Measurements from ENCODE around the gene ENPP1.

DNA sequence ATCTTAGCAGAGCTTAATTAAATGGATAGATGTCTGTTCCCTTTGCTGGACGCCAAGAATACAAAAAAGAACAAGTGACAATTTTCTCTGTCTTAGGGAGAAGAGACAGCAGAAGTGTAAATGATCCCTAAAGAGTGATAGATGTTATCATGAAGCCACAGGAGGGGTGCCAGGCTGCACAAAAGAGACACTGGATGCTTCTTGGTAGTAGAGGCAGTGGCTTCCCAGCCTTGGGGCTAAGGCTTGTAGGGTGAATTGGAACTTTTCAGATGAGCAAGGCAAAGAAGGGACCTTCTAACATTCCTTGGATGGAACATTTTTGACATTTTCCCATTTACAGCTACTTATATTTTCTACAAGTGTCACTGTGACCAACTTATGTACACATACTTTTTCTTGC lies 85.4 kb downstream of the ENPP1 start:
- TF ChIP-seq, protein P1, sequence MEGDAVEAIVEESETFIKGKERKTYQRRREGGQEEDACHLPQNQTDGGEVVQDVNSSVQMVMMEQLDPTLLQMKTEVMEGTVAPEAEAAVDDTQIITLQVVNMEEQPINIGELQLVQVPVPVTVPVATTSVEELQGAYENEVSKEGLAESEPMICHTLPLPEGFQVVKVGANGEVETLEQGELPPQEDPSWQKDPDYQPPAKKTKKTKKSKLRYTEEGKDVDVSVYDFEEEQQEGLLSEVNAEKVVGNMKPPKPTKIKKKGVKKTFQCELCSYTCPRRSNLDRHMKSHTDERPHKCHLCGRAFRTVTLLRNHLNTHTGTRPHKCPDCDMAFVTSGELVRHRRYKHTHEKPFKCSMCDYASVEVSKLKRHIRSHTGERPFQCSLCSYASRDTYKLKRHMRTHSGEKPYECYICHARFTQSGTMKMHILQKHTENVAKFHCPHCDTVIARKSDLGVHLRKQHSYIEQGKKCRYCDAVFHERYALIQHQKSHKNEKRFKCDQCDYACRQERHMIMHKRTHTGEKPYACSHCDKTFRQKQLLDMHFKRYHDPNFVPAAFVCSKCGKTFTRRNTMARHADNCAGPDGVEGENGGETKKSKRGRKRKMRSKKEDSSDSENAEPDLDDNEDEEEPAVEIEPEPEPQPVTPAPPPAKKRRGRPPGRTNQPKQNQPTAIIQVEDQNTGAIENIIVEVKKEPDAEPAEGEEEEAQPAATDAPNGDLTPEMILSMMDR (IDR thresholded peaks at IDR 0.05; ENCODE audit: insufficient read depth, low read length, poor library complexity, severe bottlenecking) = no peak
- no peak for TF ChIP-seq EZH2phosphoT487 (conservative IDR thresholded peaks at IDR 0.05; ENCODE audit: low read length)
